Measurements from ENCODE around the gene MAP4K2.

MAP4K2 gene

GRCh38 chr11:64834723-64835615, 32.0 kb upstream of the MAP4K2 start:
- H3K4me3 ChIP-seq (ENCODE audit: low read depth, low read length): no peak overlapping the region
- DNase-seq: no peak
- no peak overlapping the region for H3K27ac ChIP-seq

DNA sequence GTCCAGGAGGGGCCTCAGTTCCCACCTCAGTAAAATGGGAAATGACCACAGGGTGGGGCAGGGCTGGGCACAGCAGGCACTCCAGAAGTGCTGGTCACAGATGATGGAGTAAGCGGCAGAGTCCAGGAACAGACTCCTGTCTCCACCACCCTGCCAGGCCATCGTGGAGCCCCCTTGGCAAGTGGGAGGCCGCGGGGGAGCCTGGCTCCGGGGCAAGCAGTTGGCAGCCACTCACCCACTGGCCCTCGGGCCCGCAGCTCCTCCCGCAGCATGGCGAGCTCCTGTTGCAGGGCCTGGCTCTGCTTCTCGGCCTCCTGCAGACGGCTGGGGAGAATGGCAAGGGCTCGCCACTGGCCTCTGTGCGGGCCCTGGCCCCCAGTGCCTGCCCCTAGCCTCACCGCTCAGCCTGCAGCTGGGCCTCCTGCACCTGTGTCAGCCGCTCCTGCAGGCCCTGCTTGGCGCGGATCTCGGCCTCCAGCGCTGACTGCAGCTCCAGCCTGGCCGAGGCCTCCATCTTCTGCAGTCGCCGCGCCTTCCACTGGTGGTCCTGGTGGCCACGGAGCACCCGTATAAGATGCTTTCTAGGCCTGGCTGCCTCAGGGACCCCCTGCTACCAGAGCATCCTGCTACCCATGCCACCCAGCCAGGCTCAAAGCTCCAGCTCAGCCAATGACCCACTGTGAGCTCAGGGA, 31.2 kb upstream of the MAP4K2 start:
- no peak for DNase-seq
- Histone ChIP-seq H3K36me3 (replicated peaks) (no peaks in the 10 kb centered on the region), H3K4me3 (ENCODE audit: low read depth, low read length) (no peak overlapping the region), H3K27me3 (replicated peaks) (no peaks in the 10 kb centered on the region), H3K27ac (no peak overlapping the region)
- no peak for TF ChIP-seq CTCF (IDR thresholded peaks at IDR 0.05; ENCODE audit: low read depth, low read length, missing control alignments)
- in situ Hi-C loops (cut with HindIII; ENCODE audit: low pct_ligation_motif_present, low sequenced_read_pairs): no loop called here

More at GRCh38 chr11:64834723-64835615, 32.0 kb upstream of the MAP4K2 start:
- Histone ChIP-seq H3K36me3 (replicated peaks) (no peaks in the 10 kb centered on the region), H3K27me3 (replicated peaks) (no peaks in the 10 kb centered on the region)
- in situ Hi-C loops (cut with HindIII; ENCODE audit: low pct_ligation_motif_present, low sequenced_read_pairs): no loop called here
- no peak for TF ChIP-seq CTCF (IDR thresholded peaks at IDR 0.05; ENCODE audit: low read depth, low read length, missing control alignments)

DNA sequence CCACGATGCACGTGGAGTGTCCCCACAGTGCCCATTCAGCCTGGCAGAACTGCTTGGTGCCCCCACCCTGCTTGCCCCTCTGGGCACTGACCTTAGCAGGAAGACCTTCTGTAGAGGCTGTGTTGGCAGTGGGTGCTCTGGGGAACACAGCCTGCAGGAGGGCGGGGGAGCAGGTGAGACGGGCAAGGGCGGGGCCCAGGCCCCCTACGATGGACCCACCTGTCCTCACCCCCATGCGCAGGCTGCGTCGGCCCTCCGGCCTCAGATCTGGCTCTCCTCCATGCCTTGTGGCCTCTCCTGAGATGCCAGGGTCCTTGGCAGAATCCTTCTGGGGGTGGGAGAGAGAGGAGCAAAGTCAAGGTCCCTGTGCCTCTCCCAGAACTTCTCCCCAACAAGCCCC, 30.5 kb upstream of the MAP4K2 start:
- Histone ChIP-seq H3K27me3 (replicated peaks) (no peaks in the 10 kb centered on the region), H3K36me3 (replicated peaks) (no peaks in the 10 kb centered on the region), H3K4me3 (ENCODE audit: low read depth, low read length) (no peak overlapping the region), H3K27ac (no peak overlapping the region)
- in situ Hi-C loops (cut with HindIII; ENCODE audit: low pct_ligation_motif_present, low sequenced_read_pairs): no loop called here
- TF ChIP-seq CTCF (IDR thresholded peaks at IDR 0.05; ENCODE audit: low read depth, low read length, missing control alignments): no peak
- DNase-seq: no peak

DNA sequence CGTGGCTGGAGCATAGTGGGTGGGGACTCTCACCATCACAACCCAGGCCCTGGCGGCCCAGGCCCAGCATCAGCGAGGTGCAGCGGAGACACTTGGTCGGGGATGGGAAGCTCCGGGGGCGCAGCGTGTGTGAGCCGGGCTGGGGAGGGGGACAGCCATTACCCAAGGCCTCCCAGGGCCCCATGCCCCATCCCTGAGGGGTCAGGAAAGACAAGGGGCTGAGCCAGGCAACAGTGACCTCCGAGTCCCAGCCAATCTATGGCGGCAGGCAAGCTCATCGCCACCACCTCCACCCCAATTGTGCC, 30.1 kb upstream of the MAP4K2 start:
- Histone ChIP-seq H3K4me3 (ENCODE audit: low read depth, low read length) (no peak overlapping the region), H3K27ac (no peak overlapping the region), H3K27me3 (replicated peaks) (no peaks in the 10 kb centered on the region), H3K36me3 (replicated peaks) (no peaks in the 10 kb centered on the region)
- no peak for DNase-seq
- no peak for TF ChIP-seq CTCF (IDR thresholded peaks at IDR 0.05; ENCODE audit: low read depth, low read length, missing control alignments)
- in situ Hi-C loops (cut with HindIII; ENCODE audit: low pct_ligation_motif_present, low sequenced_read_pairs): no loop called here

- Histone ChIP-seq H3K36me3 (replicated peaks) (no peaks in the 10 kb centered on the region), H3K27me3 (replicated peaks) (no peaks in the 10 kb centered on the region), H3K4me3 (ENCODE audit: low read depth, low read length) (no peak overlapping the region), H3K27ac (no peak overlapping the region)
- no peak for DNase-seq
- TF ChIP-seq CTCF (IDR thresholded peaks at IDR 0.05; ENCODE audit: low read depth, low read length, missing control alignments): no peak
- in situ Hi-C loops (cut with HindIII; ENCODE audit: low pct_ligation_motif_present, low sequenced_read_pairs): no loop called here
Observed at GRCh38 chr11:64832467-64833197, 29.6 kb upstream of the MAP4K2 start.
